Measurements from ENCODE around the gene QPCT. TPM values are rescaled to one million over a fixed set of nuclear protein-coding genes. Genes with fewer than 3 reads are reported as not detected.

Gene QPCT
- total RNA-seq, 1 experiment from 2014 or later: 13.6 TPM

GRCh38 chr2:37358466-37358865, 14.0 kb downstream of the QPCT start (continued):
- TF ChIP-seq ARID4B (CRISPR knock-in tag; IDR thresholded peaks at IDR 0.05; ENCODE audit: borderline replicate concordance) (no peak), ZNF232 (CRISPR knock-in tag; IDR thresholded peaks at IDR 0.05) (no peak), SOX15 (CRISPR knock-in tag; IDR thresholded peaks at IDR 0.05) (no peak), ZNF416 (CRISPR knock-in tag; IDR thresholded peaks at IDR 0.05) (no peak), JAZF1 (CRISPR knock-in tag; IDR thresholded peaks at IDR 0.05) (no peak), FOXP4 (CRISPR knock-in tag; IDR thresholded peaks at IDR 0.05) (no peak), TP53 (CRISPR knock-in tag; IDR thresholded peaks at IDR 0.05) (no peak), ZNF396 (CRISPR knock-in tag; IDR thresholded peaks at IDR 0.05; ENCODE audit: borderline replicate concordance) (no peak), ZNF121 (CRISPR knock-in tag; IDR thresholded peaks at IDR 0.05) (no peak), ZNF532 (CRISPR knock-in tag; IDR thresholded peaks at IDR 0.05; ENCODE audit: borderline replicate concordance) (no peak), CTCF (IDR thresholded peaks at IDR 0.05) (no peak)

- no peaks in the 10 kb centered on the region for H3K27me3 Mint-ChIP-seq (ENCODE audit: low read depth)
- no peak overlapping the region for H3K27ac Mint-ChIP-seq
- H3K4me1 Mint-ChIP-seq: peaks cover 16% of the 10 kb centered on the region
- no peak overlapping the region for H3K4me3 Mint-ChIP-seq
- H3K9me3 Mint-ChIP-seq: no peaks in the 10 kb centered on the region
- H3K36me3 Mint-ChIP-seq: no peaks in the 10 kb centered on the region
- ATAC-seq (no peak), DNase-seq (ENCODE audit: low spot score) (no peak)
- CTCF ChIA-PET: interaction anchor here (1.7 kb wide), 1 partner anchor 35 kb away, joined by 5 read pairs; no protein-coding TSS in a partner anchor
- POLR2A ChIA-PET: no interaction called here
- no peak for TF ChIP-seq OVOL2 (CRISPR knock-in tag; IDR thresholded peaks at IDR 0.05; ENCODE audit: borderline replicate concordance)
- no peak for TF ChIP-seq ZNF219 (CRISPR knock-in tag; IDR thresholded peaks at IDR 0.05; ENCODE audit: borderline replicate concordance)
- no peak for TF ChIP-seq ARID4B (CRISPR knock-in tag; IDR thresholded peaks at IDR 0.05; ENCODE audit: borderline replicate concordance)
- no peak for TF ChIP-seq FOXK1 (CRISPR knock-in tag; IDR thresholded peaks at IDR 0.05)
- TF ChIP-seq HMGA2 (CRISPR knock-in tag; IDR thresholded peaks at IDR 0.05): no peak
- TF ChIP-seq ZNF263 (CRISPR knock-in tag; IDR thresholded peaks at IDR 0.05; ENCODE audit: low read depth): no peak
- no peak for TF ChIP-seq ZNF425 (CRISPR knock-in tag; conservative IDR thresholded peaks at IDR 0.05)
These were observed 16.9 kb downstream of the QPCT start for GRCh38 chr2:37361216-37361815.
